Measurements from ENCODE around the gene GPR42.
"Not testable (repeated sequence)": the region's sequence is repeated elsewhere in the genome, so short reads cannot be mapped to it uniquely, and the experiment has no call there.

Gene GPR42

DNA sequence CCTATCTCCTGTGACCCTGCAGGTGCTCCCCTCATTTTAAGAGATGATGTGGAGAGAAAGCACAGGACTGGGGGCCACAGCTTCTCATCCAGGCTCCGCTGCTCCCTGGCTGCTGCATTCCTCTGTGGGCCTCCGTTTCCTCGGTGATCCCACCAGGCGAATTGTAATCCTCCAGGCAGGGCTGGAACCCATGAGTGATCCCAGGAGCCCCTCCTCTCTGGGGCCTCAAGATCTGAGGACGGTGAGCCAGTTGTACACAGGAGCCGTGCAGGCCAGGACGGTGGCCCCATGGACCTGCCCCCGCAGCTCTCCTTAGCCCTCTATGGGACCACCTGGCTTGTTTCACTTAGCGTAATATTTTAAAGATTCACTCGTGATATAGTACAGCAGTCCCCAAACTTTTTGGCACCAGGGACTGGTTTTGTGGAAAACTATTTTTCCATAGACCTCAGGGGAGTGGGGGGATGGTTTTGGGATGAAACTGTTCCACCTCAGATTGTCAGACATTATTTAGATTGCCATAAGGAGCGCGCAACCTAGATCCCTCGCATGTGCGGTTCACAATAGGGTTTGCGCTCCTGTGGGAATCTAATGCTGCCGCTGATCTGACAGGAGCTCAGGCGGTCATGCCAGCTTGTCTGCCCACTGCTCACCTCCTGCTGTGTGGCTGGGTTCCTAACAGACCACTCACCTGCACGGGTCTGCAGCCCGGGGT lies 7.0 kb upstream of the GPR42 start:
- no peak for DNase-seq

DNA sequence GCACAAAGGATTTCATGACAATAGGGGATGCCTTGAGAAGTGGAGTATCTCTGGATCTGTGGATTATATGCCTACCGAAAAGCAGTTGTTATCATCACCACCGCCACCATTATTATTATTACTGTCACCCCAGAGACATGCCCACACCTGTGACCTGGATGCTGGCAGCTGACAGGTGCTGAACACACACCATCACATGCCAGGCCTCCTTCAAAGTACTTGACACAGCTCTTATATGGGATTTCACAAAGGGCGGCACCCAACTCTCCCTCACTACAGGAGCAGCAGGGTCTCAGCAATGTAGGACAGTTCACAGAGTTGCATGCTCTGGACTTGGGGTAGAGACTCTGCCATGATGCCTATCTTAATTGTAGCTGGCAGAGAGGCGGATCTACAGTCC lies 5.6 kb upstream of the GPR42 start:
- DNase-seq = no peak

DNA sequence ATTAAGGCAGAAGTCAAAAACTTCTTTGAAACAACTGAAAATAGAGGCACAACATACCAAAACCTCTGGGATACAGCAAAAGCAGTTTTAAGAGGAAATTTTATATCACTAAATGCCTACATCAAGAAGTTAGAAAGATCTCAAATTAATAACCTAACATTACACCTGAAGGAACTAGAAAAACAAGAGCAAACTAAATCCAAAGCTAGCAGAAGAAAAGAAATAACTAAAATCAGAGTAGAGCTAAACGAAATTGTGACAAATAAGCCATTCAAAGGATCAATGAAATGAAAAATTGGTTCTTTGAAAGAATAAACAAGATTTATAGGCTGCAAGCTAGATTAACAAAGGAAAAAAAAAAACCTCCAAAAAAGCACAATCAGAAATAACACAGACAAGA lies 2.5 kb upstream of the GPR42 start:
- DNase-seq = no peak

DNA sequence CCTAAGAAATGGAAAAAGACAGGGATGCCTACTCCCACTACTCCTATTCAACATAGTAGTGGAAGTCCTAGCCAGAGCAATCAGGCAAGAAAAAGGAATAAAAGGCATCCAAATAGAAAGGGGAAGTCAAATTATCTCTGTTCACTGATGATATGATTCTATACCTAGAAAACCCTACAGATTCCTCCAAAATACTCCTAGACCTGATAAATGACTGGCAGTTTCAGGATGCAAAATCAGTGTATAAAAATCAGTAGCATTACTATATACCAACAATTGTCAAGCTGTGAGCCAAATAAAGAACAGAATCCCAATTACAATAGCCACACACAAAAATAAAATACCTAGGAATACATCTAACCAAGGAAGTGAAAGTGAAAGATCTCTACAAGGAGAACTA lies 1.3 kb upstream of the GPR42 start:
- DNase-seq = no peak

DNA sequence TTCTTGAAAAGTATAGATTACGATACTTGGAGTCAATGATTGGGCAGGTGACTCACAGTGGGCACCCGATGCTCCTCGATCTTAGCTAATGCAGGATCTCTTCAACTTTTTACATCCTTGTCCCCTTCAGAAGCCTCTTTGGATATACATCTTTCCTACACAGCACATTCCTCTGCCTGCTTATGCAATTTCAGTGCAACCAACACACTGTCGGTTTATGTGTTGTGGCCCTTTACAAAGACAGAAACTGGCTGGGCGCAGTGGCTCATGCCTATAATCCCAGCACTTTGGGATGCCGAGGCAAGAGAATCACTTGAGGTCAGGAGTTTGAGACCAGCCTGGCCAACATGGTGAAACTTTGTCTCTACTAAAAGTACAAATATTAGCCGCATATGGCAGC lies 2.6 kb downstream of the GPR42 start:
- DNase-seq = no peak

DNA sequence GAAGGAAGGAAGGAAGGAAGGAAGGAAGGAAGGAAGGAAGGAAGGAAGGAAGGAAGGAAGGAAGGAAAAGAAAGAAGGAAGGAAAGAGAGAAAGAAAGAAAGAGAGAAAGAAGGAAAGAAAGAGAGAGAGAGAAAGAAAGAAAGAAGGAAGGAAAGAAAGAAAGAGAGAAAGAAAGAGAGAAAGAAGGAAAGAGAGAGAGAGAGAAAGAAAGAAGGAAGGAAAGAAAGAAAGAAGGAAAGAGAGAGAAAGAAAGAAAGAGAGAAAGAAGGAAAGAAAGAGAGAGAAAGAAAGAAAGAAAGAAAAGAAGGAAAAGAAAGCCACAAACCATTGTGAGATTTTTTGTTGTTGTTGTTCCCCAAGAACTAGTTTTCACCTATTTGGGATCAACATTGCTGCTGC lies 3.2 kb downstream of the GPR42 start:
- not testable (repeated sequence) for DNase-seq

DNA sequence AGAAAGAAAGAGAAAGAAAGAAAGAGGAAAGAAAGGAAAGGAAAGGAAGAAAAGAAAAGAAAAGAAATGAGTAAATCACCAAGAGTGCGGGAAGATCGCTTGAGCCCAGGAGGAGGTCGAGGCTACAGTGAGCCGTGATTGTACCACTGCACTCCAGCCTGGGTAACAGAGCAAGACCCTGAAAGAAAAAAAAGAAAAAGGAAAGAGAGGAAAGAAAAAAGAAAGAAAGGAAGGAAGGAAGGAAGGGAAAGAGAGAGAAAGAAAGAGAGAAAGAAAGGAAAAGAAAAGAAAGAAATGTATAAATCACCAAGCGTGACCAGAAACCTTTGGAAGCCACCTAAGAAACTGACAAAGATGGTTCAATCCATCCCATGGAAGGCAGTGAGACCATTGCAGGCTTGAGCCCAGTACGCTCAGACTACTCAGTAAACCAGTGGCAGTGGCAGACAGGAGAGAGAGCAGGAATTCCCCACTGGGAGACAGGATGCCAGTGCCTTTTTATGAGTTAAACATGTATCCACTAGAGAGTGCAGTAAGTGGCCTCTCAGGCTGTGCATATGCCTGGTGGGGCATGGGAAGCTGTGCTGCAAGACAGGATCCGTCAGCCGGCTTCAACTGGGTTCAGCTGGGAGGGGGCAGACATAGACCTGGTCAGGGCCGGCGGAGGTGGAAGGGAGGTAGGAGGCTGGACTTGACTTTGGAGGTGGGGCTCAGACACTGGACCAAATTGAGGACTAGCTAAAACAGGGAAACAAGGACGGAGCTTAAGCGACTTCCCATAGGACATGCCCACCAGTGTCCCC lies 4.8 kb downstream of the GPR42 start:
- DNase-seq = no peak

DNA sequence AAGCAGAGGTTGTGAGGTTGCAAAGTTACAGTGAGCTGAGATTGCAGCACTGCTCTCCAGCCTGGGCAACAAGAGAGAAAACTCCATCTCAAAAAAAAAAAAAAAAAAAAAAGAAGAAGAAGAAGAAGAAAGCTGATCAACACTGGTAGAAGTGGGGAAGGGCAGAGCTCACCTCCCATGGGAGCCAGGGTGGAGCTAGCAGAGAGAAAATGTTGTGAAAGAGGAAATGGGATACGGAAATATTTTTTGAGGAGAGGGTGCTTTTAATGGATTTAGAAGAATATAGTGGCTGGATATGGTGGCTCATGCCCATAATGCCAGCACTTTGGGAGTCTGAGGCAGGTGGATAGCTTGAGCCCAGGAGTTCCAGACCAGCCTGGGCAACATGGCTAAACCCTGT lies 6.8 kb downstream of the GPR42 start:
- DNase-seq = no peak

DNA sequence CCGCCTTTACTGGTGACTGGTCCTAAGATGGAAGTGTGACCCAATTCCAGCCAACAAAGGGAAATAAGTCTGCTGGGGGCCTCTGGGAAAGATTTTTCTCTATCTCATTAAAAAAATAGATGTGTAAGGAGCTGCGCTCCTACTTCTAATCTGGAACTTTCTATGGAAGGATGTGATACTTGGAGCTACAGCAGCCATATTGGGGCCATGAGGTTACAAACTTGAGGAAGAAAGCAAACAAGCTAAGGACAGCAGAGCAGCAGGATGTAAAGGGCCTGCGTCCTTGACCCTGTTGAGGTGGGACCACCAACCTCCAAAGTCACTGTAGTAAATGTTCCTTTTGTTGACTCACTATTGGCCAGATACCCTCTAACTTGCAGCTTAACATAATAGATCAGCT lies 7.5 kb downstream of the GPR42 start:
- DNase-seq = no peak

DNA sequence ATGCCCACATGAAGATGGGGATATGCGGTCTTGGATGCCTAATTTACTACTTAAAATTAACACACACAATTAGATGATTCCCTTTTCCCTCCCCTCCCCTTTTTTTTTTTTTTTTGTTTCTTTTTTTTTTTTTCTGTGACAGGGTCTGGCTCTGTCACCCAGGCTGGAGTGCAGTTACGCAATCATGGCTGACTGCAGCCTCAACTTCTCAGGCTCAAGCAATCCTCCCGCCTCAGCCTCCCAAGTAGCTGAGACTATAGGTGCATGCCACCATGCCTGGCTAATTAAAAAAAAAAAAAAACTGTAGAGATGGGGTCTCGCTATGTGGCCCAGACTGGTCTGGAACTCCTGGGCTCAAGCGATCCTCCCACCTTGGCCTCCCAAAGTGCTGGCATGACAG lies 8.7 kb downstream of the GPR42 start:
- DNase-seq = not testable (repeated sequence)

DNA sequence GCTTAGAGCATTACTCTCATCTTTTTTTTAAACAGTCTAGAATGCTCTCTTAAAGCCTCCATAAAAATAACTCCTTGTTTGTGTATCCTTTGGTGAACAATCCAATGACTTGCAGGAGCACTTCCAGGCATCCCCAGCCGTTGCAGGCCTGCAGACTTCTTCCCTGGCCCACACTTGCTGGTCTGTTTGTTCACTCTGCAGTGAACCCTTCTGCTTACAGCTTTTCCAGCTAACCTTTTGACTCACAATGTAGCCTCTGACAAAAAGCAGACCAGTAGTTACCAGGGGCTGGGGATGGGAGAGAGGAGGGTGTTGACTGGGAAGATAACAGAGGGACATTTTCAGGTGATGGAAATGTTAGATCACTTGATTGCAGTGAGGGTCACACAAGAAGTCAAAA lies 9.1 kb downstream of the GPR42 start:
- no peak for DNase-seq

DNA sequence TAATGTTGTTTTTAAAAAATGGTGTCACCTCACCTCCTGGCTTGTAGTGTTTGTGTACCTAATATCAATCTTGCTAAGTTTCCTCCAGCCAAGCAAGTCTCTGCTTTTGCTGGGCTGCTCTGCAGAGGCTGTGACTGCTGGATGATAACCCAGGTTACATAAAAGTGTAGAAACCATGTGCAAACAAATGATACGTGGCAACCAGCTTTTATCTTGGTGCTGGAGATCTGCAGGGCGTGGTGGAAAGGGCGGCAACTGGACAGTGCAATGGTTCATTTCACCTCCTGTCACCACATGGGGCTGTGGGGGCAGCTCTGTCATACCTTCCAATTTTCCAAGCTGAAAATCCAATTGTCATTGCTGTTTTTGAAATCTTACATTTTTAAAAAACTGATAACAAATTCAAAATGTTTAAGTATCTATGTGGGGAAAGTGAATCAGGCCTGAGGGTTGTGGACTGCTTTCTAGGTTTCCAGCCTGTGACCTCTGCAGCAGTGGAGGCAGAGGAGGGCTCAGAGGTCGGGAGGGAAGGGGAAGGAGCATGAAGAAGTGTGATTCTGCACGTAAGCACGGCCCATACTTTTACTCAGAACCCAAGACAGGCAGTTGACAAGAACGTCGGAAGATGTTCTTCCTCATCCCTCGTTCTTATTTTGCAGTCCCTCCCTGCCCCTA lies 9.7 kb downstream of the GPR42 start:
- no peak for DNase-seq

DNA sequence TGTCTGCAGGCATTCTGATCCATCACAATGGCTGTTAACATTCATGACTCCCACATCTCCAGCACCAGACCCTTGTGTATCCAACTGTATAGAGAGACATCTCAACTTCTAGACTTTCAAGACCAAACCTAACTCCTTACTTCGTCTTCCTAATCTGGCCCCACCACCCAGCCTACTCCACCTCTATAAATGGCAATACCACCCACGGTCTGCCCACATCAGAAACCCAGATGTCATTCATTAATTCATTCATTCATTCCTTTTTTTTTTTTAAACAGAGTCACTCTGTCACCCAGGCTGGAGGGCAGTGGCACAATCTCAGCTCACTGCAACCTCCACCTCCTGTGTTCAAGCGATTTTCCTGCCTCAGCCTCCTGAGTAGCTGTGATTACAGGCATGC lies 10.4 kb downstream of the GPR42 start:
- DNase-seq = no peak

DNA sequence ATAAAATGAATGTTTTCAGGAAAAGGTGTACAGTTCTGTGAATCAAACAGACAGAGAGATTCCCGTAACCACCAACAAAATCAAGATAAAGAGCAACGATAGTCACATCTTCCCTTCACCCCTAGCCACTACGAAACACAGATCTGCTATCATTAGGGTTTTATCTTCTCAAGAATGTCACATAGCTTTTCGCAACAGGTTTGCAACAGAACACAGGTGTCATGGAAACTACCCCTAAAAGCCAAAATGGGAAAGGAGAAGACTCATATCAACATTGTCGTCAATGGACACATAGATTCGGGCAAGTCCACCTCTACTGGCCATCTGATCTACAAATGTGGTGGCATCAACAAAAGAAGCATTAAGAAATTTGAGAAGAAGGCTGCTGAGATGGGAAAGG lies 11.1 kb downstream of the GPR42 start:
- DNase-seq = no peak

DNA sequence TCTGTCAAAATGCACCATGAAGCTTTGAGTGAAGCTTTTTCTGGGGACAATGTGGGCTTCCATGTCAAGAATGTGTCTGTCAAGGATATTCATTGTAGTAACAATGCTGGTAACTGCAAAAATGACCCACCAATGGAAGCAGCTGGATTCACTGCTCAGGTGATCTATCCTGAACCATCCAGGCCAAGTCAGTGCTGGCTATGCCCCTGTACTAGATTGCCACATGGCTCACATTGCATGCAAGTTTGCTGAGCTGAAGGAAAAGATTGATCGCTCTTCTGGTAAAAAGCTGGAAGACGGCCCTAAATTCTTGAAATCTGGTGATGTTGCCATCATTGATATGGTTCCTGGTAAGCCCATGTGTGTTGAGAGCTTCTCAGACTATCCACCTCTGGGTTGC lies 12.7 kb downstream of the GPR42 start:
- DNase-seq = no peak

DNA sequence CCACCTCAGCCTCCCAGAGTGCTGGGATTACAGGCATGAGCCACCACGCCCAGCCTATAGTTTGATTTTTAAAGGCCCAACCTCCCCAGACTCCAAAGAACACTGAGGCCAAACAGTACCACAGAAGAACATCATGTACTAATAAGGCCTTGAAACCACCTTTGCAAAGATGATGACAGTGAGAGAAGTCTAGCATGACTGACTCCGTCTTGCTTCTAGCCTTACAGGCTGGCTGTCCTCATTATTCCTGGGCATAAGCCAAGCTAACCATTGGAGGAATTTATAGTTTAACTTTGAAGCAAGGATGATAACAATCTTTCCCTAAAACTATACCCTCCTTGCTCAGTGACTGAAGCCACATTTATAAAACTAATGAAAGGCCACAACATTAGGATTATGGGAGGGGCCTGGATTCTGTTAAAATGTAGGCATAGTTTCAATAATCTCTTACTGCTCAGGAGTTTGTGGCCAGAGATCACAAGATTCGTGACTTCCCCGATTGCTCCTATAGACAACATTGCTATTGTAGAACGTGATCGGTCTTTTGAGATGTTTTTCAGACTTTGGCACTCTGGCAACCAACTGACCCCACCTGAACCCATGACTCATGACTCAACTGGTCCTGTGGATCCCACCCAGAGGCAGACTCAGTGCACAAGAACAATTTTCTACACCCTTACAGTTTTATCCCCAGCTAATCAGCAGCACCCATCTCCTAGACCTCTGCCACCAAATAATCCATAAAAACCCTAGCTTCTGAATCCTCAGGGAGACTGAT lies 17.6 kb downstream of the GPR42 start:
- no peak for DNase-seq

DNA sequence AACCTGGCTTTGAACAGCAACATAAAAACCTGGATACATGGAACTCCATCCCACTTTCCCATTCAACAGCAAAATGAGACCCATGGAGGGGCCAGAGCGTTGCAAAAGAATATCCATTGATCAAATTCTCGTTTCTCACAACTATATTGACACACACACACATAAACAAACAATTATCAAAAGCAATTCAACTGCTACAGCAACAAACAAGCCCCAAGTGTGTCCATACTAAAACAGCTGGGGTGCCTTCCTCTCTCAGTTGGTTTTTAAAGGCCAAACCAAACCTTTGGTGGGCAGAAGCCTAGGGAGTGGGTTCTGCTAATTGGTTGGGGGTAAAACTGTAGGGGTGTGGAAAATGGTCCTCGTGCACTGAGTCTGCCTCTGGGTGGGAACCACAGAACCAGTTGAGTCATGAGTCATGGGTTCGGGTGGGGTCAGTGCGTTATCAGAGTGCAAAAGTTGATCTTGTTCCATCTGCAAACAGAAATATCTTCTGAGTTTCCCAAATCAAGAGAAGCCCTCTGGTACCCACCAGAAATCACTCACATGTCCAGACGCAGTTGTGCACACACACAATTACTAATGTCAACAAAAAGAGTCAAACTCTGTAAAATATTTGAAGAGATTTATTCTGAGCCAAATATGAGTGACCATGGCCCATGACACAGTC lies 18.5 kb downstream of the GPR42 start:
- DNase-seq = no peak

DNA sequence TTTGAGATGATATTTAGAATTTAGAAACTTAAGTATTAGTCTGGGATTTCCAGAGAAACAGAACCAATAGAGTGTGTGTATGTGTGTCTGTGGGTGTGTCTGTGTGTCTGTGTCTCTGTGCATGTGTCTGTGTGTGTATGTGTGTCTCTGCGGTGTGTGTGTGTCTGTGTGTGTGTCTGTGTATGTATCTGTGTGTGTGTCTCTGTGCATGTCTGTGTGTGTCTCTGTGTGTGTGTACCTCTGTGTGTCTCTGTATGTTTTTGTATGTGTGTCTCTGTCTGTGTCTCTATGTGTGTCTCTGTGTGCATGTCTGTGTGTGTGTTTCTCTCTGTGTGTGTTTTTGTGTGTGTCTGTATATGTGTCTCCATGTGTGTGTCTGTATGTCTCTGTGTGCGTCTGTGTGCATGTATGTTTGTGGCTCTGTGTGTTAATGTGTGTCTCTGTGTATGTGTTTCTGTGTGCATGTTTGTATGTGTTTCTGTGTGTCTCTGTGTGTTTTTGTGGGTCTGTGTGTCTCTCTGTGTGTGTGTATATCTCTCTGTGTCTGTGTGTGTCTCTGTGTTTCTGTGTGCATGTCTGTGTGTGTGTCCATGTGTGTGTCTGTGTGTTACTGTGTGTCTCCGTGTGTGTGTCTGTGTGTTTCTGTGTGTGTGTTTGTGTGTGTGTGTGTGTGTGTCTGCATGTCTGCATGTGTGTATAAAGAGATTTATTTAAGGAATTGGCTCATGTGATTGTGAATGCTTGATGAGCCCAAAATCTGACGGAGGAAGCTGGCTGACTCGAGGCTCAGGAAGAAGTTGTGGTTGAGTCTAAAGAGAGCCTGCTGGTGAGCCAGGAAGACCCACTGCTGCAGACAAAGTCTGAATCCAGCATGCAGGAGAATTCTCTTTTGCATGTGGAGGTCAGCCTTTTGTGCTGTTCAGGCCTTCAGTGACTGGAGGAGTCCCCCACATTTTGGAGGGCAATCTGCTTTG lies 22.2 kb downstream of the GPR42 start:
- DNase-seq = no peak

DNA sequence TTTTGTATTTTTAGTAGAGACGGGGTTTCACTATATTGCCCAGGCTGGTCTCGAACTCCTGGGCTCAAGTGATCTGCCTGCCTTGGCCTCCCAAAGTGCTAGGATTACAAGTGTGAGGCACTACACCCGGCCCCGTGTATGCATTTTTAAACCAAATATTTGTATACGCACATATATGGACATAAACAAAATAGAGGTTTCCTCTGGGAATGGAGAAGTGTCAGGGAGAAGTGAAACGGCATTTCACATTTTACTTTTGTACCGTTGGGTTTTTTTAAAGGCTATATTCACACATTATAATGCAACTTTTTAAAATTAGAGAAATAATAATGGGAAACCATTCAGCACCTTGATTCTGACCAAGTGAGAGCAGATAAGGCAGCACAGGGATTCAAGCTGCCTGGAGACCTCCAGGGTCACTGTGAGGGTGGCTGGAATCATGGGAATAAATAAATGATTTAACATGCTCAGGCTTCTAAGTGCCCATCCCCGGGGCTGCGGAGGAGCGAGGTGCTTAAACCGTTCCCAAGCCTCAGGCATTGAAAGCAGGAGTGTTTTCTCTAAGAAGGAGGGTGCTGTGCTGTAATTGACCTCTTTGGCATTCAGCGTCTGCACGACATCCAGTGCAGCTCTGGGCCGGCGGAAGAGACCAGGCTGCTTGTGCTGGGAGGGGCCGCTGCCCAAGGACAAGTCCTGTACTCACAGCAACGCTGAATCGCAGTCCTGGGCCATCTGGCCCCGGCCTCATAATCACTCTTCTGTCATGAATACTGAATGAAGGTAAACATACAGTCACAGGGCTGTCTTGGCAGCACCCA lies 24.7 kb downstream of the GPR42 start:
- no peak for DNase-seq

DNA sequence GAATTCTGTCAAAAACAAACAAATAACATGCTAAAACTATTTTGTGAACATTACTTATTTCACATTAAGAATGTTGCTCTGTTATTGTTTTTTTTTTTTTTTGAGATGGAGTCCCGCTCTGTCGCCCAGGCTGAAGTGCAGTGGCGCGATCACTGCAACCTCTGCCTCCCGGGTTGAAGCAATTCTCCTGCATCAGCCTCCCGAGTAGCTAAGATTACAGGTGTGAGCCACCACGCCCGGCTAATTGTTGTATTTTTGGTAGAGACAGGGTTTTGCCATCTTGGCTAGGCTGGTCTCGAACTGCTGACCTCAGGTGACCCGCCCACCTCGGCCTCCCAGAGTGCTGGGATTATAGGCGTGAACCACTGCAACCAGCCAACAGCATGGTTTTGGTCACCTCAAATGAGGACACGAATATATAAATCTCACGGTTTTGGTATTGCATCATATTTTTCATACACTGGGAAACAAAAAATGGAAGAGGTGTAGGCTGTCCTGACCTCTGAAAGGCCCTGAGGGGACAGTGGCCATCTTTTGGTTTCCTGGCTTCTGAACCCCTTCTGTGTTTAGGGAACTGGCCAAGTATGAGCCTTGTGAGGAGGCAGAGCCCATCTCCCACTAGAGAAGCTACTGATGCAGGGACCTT lies 25.5 kb downstream of the GPR42 start:
- DNase-seq = no peak

All from NCI-H187 (cell line).